Bronchial smooth muscle cell (primary cell): ENCODE data around the gene DACT1. TPM values are rescaled to one million over a fixed set of nuclear protein-coding genes. Genes with fewer than 3 reads are reported as not detected.

Experiments
- total RNA-seq: library from RNA; depleted of rRNA; stranded (reverse); fragments of >200 nt; gene quantifications from 2 replicates; pipeline ENCODE4 v1.2.1, GENCODE V29; 2014

DACT1 gene
- total RNA-seq: 7.7 and 20.8 TPM in 2 replicates

GRCh38 chr14:58637391-58638230 lies at the start of gene DACT1:
TSS of gene DACT1 (plus strand) at chr14:58637962. CDS start at chr14:58638203, 241 bp downstream.

Other genes with a start within 250 kb of the DACT1 start
- gene TOMM20L, start 242.0 kb upstream of the DACT1 start, total RNA-seq: not detected in 2 replicates
- 11.4 and 16.5 TPM in 2 replicates for gene TIMM9, start 210.4 kb upstream of the DACT1 start, total RNA-seq
- gene KIAA0586, start 210.2 kb upstream of the DACT1 start, total RNA-seq: 10.8 and 11.0 TPM in 2 replicates